Stimulated activated CD4-positive, alpha-beta T cell treated with anti-CD3 and anti-CD28 coated beads, Interleukin-4, amount 100 ng/mL, for 4 hours (primary cell): ENCODE results near the gene PRKAR2B.
"Not testable (repeated sequence)": the region's sequence is repeated elsewhere in the genome, so short reads cannot be mapped to it uniquely, and the experiment has no call there.

Experiments
- DNase-seq, 2 experiments: peaks; one replicate each; pipeline ENCODE4 v3.0.0-alpha.2; 2020

The PRKAR2B gene

GRCh38 chr7:107080099-107080505, 35.6 kb downstream of the PRKAR2B start:
- DNase-seq = no peak

DNA sequence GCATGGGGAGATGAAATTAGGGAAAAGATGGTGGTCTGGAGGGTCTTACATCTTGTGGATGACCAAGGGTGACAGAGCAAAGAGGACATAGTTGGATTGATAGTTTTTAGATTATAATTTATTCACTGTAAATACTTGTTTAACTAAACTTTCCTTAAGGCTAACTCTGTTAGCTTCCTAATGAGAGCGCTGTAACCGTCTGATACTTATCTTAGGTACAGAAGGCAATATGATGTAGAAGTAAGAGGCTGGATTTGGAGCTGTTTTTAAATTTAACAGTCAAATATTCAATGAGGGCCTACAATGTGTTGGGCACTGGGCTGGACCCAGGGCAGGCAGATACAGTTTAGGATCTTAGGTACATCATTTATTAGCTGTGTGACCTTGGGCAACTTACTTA, 36.0 kb downstream of the PRKAR2B start:
- DNase-seq = no peak

DNA sequence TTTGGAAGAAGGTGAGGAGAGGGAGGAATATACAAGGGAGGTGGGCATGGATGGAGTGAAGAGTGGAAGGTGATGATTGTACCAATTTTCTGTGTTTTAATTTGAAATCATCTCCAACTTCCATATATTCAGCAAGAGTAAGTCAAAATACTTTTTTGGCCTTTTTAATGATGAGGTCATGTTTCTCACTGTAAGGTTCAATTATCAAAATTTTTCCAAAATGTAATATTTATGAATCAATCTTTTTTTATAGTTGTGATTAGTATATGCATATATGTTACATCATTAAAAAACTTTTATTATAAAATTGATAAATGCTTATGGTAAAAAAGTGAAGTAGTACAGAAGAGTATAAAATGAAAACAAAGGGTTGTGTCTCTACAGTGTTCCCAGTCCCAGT, 40.7 kb downstream of the PRKAR2B start:
- DNase-seq = no peak

GRCh38 chr7:107089627-107090026, 45.1 kb downstream of the PRKAR2B start:
- DNase-seq = no peak

- DNase-seq = no peak
Measured at GRCh38 chr7:107090457-107090856, 46.0 kb downstream of the PRKAR2B start.

DNA sequence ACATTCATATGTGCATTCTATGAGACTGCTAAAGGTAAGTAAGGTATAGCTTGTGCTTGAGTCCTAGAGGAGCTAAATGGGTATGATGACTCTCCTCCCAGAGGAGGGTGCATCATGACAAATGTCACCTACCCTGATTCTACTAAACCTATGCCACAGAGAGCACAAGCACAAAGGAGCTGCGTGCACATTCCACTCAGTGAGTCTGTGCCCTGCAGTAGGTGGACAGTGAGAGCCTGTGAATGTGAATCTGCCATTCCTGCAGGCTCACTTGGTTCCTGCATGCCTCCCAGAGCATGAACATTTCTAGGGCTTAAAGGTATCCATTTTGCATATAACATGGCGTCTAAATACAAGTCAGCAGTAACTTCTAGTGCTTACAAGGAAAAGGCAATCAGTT, 46.8 kb downstream of the PRKAR2B start:
- no peak for DNase-seq

- not testable (repeated sequence) for DNase-seq
Measured at GRCh38 chr7:107093671-107094070, 49.2 kb downstream of the PRKAR2B start.

DNA sequence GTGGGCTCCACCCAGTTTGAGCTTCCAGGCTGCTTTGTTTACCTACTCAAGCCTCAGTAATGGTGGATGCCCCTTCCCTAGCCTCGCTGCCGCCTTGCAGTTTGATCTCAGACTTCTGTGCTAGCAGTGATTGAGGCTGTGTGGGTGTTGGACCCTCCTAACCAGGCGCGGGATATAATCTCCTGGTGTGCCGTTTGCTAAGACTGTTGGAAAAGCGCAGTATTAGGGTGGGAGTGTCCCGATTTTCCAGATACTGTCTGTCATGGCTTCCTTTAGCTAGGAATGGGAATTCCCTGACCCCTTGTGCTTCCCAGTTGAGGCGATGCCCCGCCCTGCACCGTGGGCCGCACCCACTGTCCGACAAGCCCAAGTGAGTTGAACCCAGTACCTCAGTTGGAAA, 54.6 kb downstream of the PRKAR2B start:
- DNase-seq = not testable (repeated sequence)

- no peak for DNase-seq
Measured at GRCh38 chr7:107100824-107101223, 56.3 kb downstream of the PRKAR2B start.

DNA sequence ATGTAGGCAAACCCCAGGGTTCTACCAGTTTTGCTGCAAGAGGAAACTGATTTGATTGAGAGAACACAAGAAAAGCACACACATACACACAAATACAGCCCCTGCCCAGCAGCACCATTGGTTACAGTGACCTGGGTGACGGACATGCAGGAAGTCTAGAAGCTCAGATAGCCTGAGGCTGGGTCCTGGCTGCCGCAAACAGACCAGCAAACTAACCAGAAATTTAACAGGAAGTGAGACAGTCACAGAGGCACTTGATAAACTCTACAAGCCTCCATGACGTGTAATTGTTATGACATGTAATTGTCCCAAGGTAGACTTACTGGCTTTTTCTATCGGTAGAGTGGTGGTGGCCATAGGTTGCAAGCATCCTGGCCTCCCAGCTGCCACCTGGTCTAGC, 58.9 kb downstream of the PRKAR2B start:
- DNase-seq = no peak

DNA sequence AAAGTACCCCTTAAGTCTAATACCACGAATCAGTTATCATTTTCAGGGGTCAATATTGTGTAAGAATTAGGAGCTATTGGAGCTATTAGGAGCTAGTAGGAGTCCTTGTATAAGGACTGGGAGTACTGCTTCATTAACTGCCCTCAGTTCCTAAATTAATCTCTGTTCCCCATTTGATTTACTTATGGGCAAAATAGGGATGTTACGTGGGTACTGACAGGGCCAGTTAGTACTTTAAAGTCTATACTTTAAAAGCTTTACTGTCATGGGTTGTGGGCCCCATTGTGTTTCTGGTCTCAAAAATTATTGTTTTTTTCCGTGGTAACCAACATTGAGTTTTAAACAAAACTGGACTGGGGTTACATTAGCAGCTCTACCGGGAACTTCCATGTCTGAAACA, 60.3 kb downstream of the PRKAR2B start:
- no peak for DNase-seq

GRCh38 chr7:107105591-107106245, 61.2 kb downstream of the PRKAR2B start:
- no peak for DNase-seq

- no peak for DNase-seq
Measured at GRCh38 chr7:107108793-107109371, 64.4 kb downstream of the PRKAR2B start.

DNA sequence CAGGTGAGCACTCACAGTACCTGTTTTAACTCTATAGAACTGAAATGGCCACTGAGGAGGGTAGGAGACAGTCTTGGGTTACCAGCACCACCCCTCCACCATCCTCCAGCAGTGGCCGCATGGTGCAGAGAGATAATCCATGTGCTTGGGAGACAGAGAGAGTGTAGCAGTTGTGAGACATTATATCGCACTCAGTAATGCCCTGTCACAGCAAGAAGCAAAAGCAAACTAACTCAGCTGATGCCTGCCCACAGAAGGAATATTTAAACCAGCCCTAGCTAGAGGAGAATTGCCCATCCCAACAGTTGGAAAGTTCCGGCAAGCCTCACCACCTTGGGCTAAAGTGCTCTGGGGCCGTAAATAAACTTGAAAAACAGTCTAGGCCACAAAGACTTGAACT, 65.5 kb downstream of the PRKAR2B start:
- DNase-seq = no peak

- no peak for DNase-seq
Measured at GRCh38 chr7:107111196-107111595, 66.7 kb downstream of the PRKAR2B start.

- no peak for DNase-seq
Measured at GRCh38 chr7:107113866-107114265, 69.4 kb downstream of the PRKAR2B start.

GRCh38 chr7:107115114-107115513, 70.6 kb downstream of the PRKAR2B start:
- no peak for DNase-seq

GRCh38 chr7:107115762-107116540, 71.4 kb downstream of the PRKAR2B start:
- no peak for DNase-seq

GRCh38 chr7:107118109-107118900, 73.8 kb downstream of the PRKAR2B start:
- no peak for DNase-seq

DNA sequence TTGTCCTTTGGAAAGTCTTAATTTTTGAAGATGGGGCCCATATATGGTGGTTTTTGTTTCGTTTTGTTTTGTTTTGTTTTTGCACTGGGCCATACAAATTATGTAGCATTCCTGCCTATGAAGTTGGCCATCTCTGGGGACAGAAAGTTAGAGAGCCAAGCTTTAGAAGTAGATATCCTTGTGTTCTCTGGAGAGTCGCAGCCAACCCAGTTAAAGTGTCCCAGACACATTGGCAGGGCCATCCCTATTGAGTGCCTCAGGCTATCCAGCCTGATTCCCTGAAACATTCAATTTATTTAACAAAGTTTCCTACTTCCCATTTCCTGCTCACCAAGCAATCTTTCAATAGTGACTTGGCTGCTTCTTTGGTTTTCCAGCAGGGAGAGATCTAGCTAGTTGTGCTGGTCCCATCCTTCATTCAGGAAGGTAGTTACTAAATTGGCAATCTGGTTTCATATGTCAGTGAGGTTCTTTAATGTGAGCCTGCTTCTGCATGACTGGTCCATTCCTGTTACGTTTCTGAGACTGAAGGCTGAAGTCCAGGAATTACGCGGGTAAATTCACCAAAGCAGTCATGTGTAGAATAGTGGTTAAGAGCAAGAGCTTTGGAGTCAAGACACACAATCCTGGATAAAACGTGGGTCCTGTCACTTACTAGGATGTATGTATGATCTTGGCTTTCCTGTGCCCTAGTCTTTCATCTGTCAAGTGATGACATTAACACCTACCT, 75.0 kb downstream of the PRKAR2B start:
- no peak for DNase-seq

GRCh38 chr7:107122486-107122911, 78.0 kb downstream of the PRKAR2B start:
- DNase-seq = no peak

GRCh38 chr7:107123392-107123791, 78.9 kb downstream of the PRKAR2B start:
- DNase-seq = no peak

DNA sequence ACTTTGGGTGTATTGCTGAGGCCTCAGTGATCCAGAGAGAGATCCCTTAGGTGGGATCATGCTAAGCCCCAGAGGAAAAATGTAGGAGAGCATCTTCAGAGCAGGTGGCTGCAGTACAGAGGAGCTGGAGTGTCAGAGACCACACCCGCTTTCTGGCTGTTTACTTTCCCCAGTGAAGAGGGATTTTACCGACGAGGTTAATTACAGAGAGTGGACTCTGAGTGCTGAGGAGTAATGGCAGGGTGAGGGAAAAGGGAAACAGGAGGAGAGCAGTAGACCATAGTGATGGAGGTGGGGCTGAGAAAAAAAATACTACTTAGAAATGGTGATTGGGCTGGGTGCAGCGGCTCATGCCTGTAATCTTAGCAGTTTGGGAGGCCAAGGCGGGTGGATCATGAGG, 81.0 kb downstream of the PRKAR2B start:
- DNase-seq = no peak
